DOHH2 (cell line): Measurements from ENCODE around the gene METTL24.

Experiments
- EZH2phosphoT487 ChIP-seq: fragments of 200-600 bp; sonication (generic); IDR thresholded peaks from 2 replicates; pipeline ENCODE4 v1.6.1; 2017; ENCODE audit warnings: borderline replicate concordance, mild to moderate bottlenecking, antibody characterized with exemption, low read length, moderate library complexity, mixed read lengths
- TF ChIP-seq, protein P1 (sequence below): fragments of 200-600 bp; sonication (generic); IDR thresholded peaks from one replicate; pipeline ENCODE4 v1.5.1; 2014; ENCODE audit warnings: antibody characterized with exemption, mild to moderate bottlenecking, low read depth, low read length; ENCODE audit not compliant: poor library complexity, severe bottlenecking

- TF ChIP-seq, protein P1, sequence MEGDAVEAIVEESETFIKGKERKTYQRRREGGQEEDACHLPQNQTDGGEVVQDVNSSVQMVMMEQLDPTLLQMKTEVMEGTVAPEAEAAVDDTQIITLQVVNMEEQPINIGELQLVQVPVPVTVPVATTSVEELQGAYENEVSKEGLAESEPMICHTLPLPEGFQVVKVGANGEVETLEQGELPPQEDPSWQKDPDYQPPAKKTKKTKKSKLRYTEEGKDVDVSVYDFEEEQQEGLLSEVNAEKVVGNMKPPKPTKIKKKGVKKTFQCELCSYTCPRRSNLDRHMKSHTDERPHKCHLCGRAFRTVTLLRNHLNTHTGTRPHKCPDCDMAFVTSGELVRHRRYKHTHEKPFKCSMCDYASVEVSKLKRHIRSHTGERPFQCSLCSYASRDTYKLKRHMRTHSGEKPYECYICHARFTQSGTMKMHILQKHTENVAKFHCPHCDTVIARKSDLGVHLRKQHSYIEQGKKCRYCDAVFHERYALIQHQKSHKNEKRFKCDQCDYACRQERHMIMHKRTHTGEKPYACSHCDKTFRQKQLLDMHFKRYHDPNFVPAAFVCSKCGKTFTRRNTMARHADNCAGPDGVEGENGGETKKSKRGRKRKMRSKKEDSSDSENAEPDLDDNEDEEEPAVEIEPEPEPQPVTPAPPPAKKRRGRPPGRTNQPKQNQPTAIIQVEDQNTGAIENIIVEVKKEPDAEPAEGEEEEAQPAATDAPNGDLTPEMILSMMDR = no peak
- TF ChIP-seq EZH2phosphoT487 = no peak
Measured at GRCh38 chr6:110325197-110325596, 33.0 kb downstream of the METTL24 start.
